Adrenal gland (tissue), 5 donors: ENCODE results near the gene CGNL1.

Experiments
- CTCF ChIP-seq, 6 experiments: fragments of 450-650 bp in 4 of 6; fragments of 200-600 bp in 2 of 6; sonication (generic) in 1 of 6; IDR thresholded peaks; 1 replicate in 5 of 6; 2 replicates in 1 of 6; pipeline versions ENCODE4 v1.5.1 to v1.8.0; 2016 to 2021; ENCODE audit warnings: antibody characterized with exemption in 6 of 6, mild to moderate bottlenecking in 2 of 6, moderate library complexity in 1 of 6
- POLR2A ChIP-seq, 2 donors: fragments of 450-650 bp; IDR thresholded peaks; one replicate each; pipeline ENCODE4 v1.6.1; 2017; ENCODE audit warnings: antibody characterized with exemption in 2 of 2, mild to moderate bottlenecking in 2 of 2, moderate library complexity in 1 of 2
- donor health status: DM: no; HTN: no; CAD: no.

- TF ChIP-seq CTCF (IDR thresholded peaks at IDR 0.05) (no peak), POLR2A (IDR thresholded peaks at IDR 0.05) (no peak)
Observed at GRCh38 chr15:57504599-57504940, 128.3 kb downstream of the CGNL1 start.
